K562 (cell line): Measurements from ENCODE around the gene SERTAD3. TPM values are rescaled to one million over a fixed set of nuclear protein-coding genes. Genes with fewer than 3 reads are reported as not detected.

Experiments
- CTBP1 ChIP-seq: fragments of 450-650 bp; IDR thresholded peaks from 2 replicates; pipeline ENCODE4 v1.6.1; 2016; ENCODE audit warnings: borderline replicate concordance
- FOXK2 ChIP-seq, 2 experiments: fragments of 450-650 bp; IDR thresholded peaks in 1 of 2; conservative IDR thresholded peaks in 1 of 2; 2 replicates each; pipeline ENCODE4 v1.6.1; 2016; ENCODE audit warnings: low read depth in 2 of 2, mild to moderate bottlenecking in 1 of 2
- ZKSCAN8 ChIP-seq: fragments of 200-800 bp; sonication (Bioruptor generic); IDR thresholded peaks from 2 replicates; pipeline ENCODE4 v1.6.1; 2016; ENCODE audit warnings: missing genetic modification characterization, missing compliant biosample characterization
- ZNF551 ChIP-seq: fragments of 250-450 bp; sonication (Bioruptor Pico); IDR thresholded peaks from 2 replicates; pipeline ENCODE4 v1.5.0; 2021; ENCODE audit warnings: mild to moderate bottlenecking, moderate library complexity
- polyA plus RNA-seq, 8 experiments: library from polyadenylated mRNA; depleted of rRNA in 4 of 8; stranded (reverse) in 5 of 8; unstranded in 3 of 8; fragments of >200 nt; fragmentation: Nextera tagmentation in 2 of 8; fragmentation: Illumina TruSeq in 1 of 8; extraction: Ambion mirVana in 2 of 8; extraction: Trizol in 1 of 8; gene quantifications; 2 replicates each; pipeline versions ENCODE4 v1.2.1 to v1.2.3, GENCODE V29; 2011 to 2014; ENCODE audit warnings: inconsistent platforms in 1 of 8, missing spikeins in 1 of 8
- total RNA-seq, 7 experiments: library from RNA; depleted of rRNA in 6 of 7; stranded (reverse); fragments of >200 nt in 6 of 7; fragmentation: Illumina TruSeq in 2 of 7; extraction: Trizol in 2 of 7; gene quantifications; 2 replicates each; pipeline versions ENCODE4 v1.2.1 to v1.2.3, GENCODE V29; 2011 to 2021; ENCODE audit warnings: low replicate concordance in 1 of 7
- TF ChIP-seq, protein P1 (sequence below), 2 experiments: fragments of 150-350 bp in 1 of 2; IDR thresholded peaks; 2 replicates each; pipeline ENCODE4 v1.6.1; 2012 to 2016; ENCODE audit warnings: low read depth in 2 of 2, low read length in 2 of 2, mild to moderate bottlenecking in 1 of 2, moderate library complexity in 1 of 2
- TF ChIP-seq, protein P2 (sequence below), 2 experiments: fragments of 450-650 bp; conservative IDR thresholded peaks; 2 replicates each; pipeline ENCODE4 v1.6.1; 2017; ENCODE audit warnings: mild to moderate bottlenecking in 2 of 2, moderate library complexity in 2 of 2
- TF ChIP-seq, protein P3 (sequence below): fragments of 250-450 bp; sonication (Bioruptor Pico); IDR thresholded peaks from 2 replicates; pipeline ENCODE4 v1.4.0; 2020; ENCODE audit warnings: mild to moderate bottlenecking, moderate library complexity
- TF ChIP-seq, protein P4 (sequence below), 3 experiments: fragments of 200-800 bp in 1 of 3; fragments of 250-450 bp in 1 of 3; fragments of 450-650 bp in 1 of 3; sonication (Bioruptor Pico) in 1 of 3; sonication (Bioruptor generic) in 1 of 3; formaldehyde crosslinking in 1 of 3; IDR thresholded peaks; 2 replicates each; pipeline versions ENCODE4 v1.6.1 to v1.8.0; 2016 to 2022; ENCODE audit warnings: mild to moderate bottlenecking in 2 of 3, missing genetic modification characterization in 2 of 3, missing compliant biosample characterization in 1 of 3, moderate library complexity in 1 of 3
- TF ChIP-seq, protein P5 (sequence below): fragments of 250-450 bp; sonication (Bioruptor Pico); IDR thresholded peaks from 2 replicates; pipeline ENCODE4 v1.6.1; 2021; ENCODE audit warnings: mild to moderate bottlenecking

The SERTAD3 gene
- total and polyA plus RNA-seq, 9 of the 15 experiments (the other 6 are each of a cell fraction or from before 2014, with no cell fraction given) = 5.4 to 28.9 (median 17.5) TPM

DNA sequence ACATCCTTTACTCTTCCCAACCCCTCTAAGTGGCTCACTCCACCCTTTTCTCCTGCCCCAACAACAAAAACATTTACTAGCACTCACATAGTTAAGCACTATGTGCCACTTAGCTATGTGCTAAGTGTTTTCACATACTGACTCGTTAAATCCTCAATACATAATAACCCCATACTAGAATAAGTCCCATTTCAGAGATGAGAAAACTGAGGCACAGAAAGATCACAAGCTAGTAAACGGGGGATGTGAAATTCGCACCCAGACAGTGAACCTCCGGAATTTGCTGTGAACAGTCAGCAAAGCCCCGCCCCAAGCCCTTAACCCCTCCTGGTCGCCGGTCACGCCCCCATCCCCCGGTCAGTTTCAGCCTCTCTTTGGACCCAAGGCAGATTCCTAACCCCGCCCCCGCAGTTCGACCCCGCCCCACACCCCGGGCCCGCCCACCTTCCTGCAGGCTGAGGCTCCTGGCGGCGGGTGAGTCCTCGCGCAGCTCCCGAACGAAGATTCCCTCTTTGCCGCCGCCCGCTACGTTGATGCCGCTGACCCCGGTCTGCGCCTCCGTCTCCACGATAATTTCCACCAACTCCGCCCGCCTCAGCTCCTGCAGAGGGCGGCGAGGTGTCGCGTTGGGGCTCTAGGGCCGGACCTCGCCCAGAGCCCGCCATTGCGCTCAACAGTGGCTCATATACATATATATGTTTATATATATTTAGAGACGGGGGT lies 40.7 kb downstream of the SERTAD3 start (continued):
- TF ChIP-seq, protein P1, sequence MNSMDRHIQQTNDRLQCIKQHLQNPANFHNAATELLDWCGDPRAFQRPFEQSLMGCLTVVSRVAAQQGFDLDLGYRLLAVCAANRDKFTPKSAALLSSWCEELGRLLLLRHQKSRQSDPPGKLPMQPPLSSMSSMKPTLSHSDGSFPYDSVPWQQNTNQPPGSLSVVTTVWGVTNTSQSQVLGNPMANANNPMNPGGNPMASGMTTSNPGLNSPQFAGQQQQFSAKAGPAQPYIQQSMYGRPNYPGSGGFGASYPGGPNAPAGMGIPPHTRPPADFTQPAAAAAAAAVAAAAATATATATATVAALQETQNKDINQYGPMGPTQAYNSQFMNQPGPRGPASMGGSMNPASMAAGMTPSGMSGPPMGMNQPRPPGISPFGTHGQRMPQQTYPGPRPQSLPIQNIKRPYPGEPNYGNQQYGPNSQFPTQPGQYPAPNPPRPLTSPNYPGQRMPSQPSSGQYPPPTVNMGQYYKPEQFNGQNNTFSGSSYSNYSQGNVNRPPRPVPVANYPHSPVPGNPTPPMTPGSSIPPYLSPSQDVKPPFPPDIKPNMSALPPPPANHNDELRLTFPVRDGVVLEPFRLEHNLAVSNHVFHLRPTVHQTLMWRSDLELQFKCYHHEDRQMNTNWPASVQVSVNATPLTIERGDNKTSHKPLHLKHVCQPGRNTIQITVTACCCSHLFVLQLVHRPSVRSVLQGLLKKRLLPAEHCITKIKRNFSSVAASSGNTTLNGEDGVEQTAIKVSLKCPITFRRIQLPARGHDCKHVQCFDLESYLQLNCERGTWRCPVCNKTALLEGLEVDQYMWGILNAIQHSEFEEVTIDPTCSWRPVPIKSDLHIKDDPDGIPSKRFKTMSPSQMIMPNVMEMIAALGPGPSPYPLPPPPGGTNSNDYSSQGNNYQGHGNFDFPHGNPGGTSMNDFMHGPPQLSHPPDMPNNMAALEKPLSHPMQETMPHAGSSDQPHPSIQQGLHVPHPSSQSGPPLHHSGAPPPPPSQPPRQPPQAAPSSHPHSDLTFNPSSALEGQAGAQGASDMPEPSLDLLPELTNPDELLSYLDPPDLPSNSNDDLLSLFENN (IDR thresholded peaks at IDR 0.05; ENCODE audit: low read depth in 2 of 2, low read length in 2 of 2) = no peak
- TF ChIP-seq, protein P2, sequence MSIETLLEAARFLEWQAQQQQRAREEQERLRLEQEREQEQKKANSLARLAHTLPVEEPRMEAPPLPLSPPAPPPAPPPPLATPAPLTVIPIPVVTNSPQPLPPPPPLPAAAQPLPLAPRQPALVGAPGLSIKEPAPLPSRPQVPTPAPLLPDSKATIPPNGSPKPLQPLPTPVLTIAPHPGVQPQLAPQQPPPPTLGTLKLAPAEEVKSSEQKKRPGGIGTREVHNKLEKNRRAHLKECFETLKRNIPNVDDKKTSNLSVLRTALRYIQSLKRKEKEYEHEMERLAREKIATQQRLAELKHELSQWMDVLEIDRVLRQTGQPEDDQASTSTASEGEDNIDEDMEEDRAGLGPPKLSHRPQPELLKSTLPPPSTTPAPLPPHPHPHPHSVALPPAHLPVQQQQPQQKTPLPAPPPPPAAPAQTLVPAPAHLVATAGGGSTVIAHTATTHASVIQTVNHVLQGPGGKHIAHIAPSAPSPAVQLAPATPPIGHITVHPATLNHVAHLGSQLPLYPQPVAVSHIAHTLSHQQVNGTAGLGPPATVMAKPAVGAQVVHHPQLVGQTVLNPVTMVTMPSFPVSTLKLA (conservative IDR thresholded peaks at IDR 0.05) = no peak
- TF ChIP-seq ZNF551 (no peak), ZKSCAN8 (CRISPR knock-in tag) (no peak), FOXK2 (conservative IDR thresholded peaks at IDR 0.05 in 1 of 2, IDR thresholded peaks at IDR 0.05 in 1 of 2; ENCODE audit: low read depth in 2 of 2) (0 out of 4 replicates have a peak, but pooled peaks of 1 of the 2 experiments have one; percentile 32), CTBP1 (no peak)
- TF ChIP-seq, protein P3, sequence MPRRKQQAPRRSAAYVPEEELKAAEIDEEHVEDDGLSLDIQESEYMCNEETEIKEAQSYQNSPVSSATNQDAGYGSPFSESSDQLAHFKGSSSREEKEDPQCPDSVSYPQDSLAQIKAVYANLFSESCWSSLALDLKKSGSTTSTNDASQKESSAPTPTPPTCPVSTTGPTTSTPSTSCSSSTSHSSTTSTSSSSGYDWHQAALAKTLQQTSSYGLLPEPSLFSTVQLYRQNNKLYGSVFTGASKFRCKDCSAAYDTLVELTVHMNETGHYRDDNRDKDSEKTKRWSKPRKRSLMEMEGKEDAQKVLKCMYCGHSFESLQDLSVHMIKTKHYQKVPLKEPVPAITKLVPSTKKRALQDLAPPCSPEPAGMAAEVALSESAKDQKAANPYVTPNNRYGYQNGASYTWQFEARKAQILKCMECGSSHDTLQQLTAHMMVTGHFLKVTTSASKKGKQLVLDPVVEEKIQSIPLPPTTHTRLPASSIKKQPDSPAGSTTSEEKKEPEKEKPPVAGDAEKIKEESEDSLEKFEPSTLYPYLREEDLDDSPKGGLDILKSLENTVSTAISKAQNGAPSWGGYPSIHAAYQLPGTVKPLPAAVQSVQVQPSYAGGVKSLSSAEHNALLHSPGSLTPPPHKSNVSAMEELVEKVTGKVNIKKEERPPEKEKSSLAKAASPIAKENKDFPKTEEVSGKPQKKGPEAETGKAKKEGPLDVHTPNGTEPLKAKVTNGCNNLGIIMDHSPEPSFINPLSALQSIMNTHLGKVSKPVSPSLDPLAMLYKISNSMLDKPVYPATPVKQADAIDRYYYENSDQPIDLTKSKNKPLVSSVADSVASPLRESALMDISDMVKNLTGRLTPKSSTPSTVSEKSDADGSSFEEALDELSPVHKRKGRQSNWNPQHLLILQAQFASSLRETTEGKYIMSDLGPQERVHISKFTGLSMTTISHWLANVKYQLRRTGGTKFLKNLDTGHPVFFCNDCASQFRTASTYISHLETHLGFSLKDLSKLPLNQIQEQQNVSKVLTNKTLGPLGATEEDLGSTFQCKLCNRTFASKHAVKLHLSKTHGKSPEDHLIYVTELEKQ (CRISPR knock-in tag) = no peak
- TF ChIP-seq, protein P4, sequence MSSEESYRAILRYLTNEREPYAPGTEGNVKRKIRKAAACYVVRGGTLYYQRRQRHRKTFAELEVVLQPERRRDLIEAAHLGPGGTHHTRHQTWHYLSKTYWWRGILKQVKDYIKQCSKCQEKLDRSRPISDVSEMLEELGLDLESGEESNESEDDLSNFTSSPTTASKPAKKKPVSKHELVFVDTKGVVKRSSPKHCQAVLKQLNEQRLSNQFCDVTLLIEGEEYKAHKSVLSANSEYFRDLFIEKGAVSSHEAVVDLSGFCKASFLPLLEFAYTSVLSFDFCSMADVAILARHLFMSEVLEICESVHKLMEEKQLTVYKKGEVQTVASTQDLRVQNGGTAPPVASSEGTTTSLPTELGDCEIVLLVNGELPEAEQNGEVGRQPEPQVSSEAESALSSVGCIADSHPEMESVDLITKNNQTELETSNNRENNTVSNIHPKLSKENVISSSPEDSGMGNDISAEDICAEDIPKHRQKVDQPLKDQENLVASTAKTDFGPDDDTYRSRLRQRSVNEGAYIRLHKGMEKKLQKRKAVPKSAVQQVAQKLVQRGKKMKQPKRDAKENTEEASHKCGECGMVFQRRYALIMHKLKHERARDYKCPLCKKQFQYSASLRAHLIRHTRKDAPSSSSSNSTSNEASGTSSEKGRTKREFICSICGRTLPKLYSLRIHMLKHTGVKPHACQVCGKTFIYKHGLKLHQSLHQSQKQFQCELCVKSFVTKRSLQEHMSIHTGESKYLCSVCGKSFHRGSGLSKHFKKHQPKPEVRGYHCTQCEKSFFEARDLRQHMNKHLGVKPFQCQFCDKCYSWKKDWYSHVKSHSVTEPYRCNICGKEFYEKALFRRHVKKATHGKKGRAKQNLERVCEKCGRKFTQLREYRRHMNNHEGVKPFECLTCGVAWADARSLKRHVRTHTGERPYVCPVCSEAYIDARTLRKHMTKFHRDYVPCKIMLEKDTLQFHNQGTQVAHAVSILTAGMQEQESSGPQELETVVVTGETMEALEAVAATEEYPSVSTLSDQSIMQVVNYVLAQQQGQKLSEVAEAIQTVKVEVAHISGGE (CRISPR knock-in tag; IDR thresholded peaks at IDR 0.05) = no peak
- TF ChIP-seq, protein P5, sequence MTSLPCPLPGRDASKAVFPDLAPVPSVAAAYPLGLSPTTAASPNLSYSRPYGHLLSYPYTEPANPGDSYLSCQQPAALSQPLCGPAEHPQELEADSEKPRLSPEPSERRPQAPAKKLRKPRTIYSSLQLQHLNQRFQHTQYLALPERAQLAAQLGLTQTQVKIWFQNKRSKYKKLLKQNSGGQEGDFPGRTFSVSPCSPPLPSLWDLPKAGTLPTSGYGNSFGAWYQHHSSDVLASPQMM (CRISPR knock-in tag) = no peak
